ENCODE measurements around the gene RYR2. TPM values are rescaled to one million over a fixed set of nuclear protein-coding genes. Genes with fewer than 3 reads are reported as not detected.
"Not testable (repeated sequence)": the region's sequence is repeated elsewhere in the genome, so short reads cannot be mapped to it uniquely, and the experiment has no call there.

The RYR2 gene
- total RNA-seq, 1 donor = not detected

- no peak overlapping the region for H3K4me3 ChIP-seq (ENCODE audit: low read depth, low read length)
- DNase-seq (ENCODE audit: low read depth) = no peak
- TF ChIP-seq, protein P1, sequence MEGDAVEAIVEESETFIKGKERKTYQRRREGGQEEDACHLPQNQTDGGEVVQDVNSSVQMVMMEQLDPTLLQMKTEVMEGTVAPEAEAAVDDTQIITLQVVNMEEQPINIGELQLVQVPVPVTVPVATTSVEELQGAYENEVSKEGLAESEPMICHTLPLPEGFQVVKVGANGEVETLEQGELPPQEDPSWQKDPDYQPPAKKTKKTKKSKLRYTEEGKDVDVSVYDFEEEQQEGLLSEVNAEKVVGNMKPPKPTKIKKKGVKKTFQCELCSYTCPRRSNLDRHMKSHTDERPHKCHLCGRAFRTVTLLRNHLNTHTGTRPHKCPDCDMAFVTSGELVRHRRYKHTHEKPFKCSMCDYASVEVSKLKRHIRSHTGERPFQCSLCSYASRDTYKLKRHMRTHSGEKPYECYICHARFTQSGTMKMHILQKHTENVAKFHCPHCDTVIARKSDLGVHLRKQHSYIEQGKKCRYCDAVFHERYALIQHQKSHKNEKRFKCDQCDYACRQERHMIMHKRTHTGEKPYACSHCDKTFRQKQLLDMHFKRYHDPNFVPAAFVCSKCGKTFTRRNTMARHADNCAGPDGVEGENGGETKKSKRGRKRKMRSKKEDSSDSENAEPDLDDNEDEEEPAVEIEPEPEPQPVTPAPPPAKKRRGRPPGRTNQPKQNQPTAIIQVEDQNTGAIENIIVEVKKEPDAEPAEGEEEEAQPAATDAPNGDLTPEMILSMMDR (IDR thresholded peaks at IDR 0.05; ENCODE audit: insufficient read depth, low read length) = no peak
Measured at GRCh38 chr1:237145379-237146135, 103.6 kb downstream of the RYR2 start.

- DNase-seq (ENCODE audit: low read depth) = no peak
- H3K4me3 ChIP-seq (ENCODE audit: low read depth, low read length) = no peak overlapping the region
- TF ChIP-seq, protein P1 (IDR thresholded peaks at IDR 0.05; ENCODE audit: insufficient read depth, low read length) = no peak
Measured at GRCh38 chr1:237146241-237146640, 104.3 kb downstream of the RYR2 start.

DNA sequence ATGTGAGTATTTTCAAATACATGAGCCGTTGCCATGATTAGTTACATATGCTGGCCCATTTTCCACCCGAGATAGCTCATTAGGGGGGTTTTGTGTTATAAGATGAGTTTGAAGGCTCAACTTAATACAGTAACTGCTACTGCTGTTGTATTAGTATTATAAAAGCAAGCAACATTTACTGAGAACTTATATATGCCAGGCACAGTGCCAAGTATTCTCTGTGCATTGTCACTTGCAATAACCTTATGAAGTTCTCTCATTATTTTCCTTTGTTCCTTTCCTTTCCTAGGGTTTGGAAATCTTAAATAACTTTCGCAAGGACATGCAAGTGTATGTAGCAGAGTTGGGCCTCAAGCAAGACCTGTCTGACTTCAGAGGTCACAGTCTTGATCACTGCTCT lies 107.9 kb downstream of the RYR2 start:
- no peak for DNase-seq (ENCODE audit: low read depth)

GRCh38 chr1:237151979-237152378 lies 110.0 kb downstream of the RYR2 start:
- not testable (repeated sequence) for H3K4me3 ChIP-seq (ENCODE audit: low read depth, low read length)

More for the DNA sequence above, 107.9 kb downstream of the RYR2 start:
- H3K4me3 ChIP-seq (ENCODE audit: low read depth, low read length) = no peak overlapping the region
- TF ChIP-seq, protein P1 (IDR thresholded peaks at IDR 0.05; ENCODE audit: insufficient read depth, low read length) = no peak

GRCh38 chr1:237152506-237153335 lies 110.7 kb downstream of the RYR2 start:
- TF ChIP-seq, protein P1 (IDR thresholded peaks at IDR 0.05; ENCODE audit: insufficient read depth, low read length) = no peak
- DNase-seq (ENCODE audit: low read depth) = no peak

More at GRCh38 chr1:237151979-237152378, 110.0 kb downstream of the RYR2 start:
- DNase-seq (ENCODE audit: low read depth) = not testable (repeated sequence)

DNA sequence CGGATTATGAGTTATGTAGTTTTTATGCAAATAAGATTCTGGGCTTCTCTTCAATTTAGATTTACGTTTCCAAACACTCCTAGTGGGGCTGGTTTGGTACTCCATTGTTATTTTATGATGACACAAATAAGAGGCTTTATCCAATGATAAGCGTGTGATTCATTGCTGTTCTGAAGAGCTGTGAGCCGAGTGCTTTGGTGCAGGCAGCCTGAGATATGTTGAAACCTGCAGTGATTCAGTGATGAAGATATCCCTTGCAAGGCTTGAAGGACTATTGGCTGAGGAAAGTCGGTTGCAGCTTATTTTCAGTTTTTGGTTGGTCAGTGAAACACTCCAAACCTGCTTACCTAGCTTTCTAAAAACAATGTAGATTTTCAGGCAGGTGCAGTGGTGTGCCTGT lies 112.2 kb downstream of the RYR2 start:
- DNase-seq (ENCODE audit: low read depth) = peak; percentile 1
- TF ChIP-seq, protein P1 (IDR thresholded peaks at IDR 0.05; ENCODE audit: insufficient read depth, low read length) = no peak
- no peak overlapping the region for H3K4me3 ChIP-seq (ENCODE audit: low read depth, low read length)

More at GRCh38 chr1:237152506-237153335, 110.7 kb downstream of the RYR2 start:
- H3K4me3 ChIP-seq (ENCODE audit: low read depth, low read length) = no peak overlapping the region

Measured in fibroblast of the aortic adventitia (primary cell).